HepG2 (cell line): ENCODE results near the gene DUSP9. TPM values are rescaled to one million over a fixed set of nuclear protein-coding genes. Genes with fewer than 3 reads are reported as not detected.
"Not testable (repeated sequence)": the region's sequence is repeated elsewhere in the genome, so short reads cannot be mapped to it uniquely, and the experiment has no call there.

ENCODE experiments used
- ATAC-seq: fragments of 200-7000 bp; cut with Tn5 transposase; 3 replicates; pipeline ENCODE4 v1.9.1; 2020; ENCODE audit warnings: mild to moderate bottlenecking, moderate library complexity
- BruUV-seq: library from RNA; stranded (reverse); fragments of 400-500 nt; replicated peaks from 2 replicates; lab custom pipeline; 2021; lab: Mats Ljungman, UMichigan
- CTCF ChIA-PET: fragments of 300-600 bp; formaldehyde crosslinking; extraction: SDS; loops from one replicate; lab custom pipeline; 2021; ENCODE audit warnings: low total read pairs, inconsistent platforms, low intra/inter-chr PET ratio; lab: Yijun Ruan, JAX
- POLR2A ChIA-PET: fragments of 350-600 bp; sonication (Branson Sonifier 250); formaldehyde crosslinking; loops from one replicate; lab custom pipeline; 2020; ENCODE audit warnings: antibody characterized with exemption, inconsistent platforms; lab: Yijun Ruan, JAX
- DNase-seq: peaks from one replicate; pipeline ENCODE4 v3.0.0-alpha.2; 2015; ENCODE audit warnings: low spot score
- FAIRE-seq: peaks from 3 replicates; lab custom pipeline; 2011; peaks lifted over from hg19 to GRCh38; lab: Jason Lieb, UNC
- H2AFZ ChIP-seq: one replicate; pipeline ENCODE4 v1.6.1; 2011; ENCODE audit warnings: low read length, inconsistent platforms
- H3K27ac ChIP-seq: fragments of 300-600 bp; 3 replicates; pipeline ENCODE4 v1.8.0; 2011; ENCODE audit warnings: mixed run types, mild to moderate bottlenecking, mixed read lengths, low read length, inconsistent platforms; ENCODE audit not compliant: insufficient read depth; ENCODE audit errors: extremely low read length
- H3K27me3 ChIP-seq, 2 experiments: fragments of 200-600 bp in 1 of 2; 2 replicates in 1 of 2; 3 replicates in 1 of 2; pipeline versions ENCODE4 v1.6.0 to v1.8.0; 2011; ENCODE audit warnings: low read length in 2 of 2, mild to moderate bottlenecking in 2 of 2, moderate library complexity in 2 of 2, inconsistent platforms in 1 of 2; ENCODE audit not compliant: insufficient read depth in 2 of 2, control insufficient read depth in 1 of 2
- H3K36me3 ChIP-seq, 2 experiments: fragments of 200-600 bp in 1 of 2; replicated peaks in 1 of 2; 2 replicates in 1 of 2; 3 replicates in 1 of 2; pipeline versions ENCODE4 v1.5.1 to v1.8.0; 2011; ENCODE audit warnings: low read length in 2 of 2, inconsistent platforms in 1 of 2; ENCODE audit not compliant: insufficient read depth in 2 of 2, control insufficient read depth in 1 of 2
- H3K4me1 ChIP-seq: 2 replicates; pipeline ENCODE4 v1.5.1; 2012; ENCODE audit warnings: low read length, inconsistent platforms; ENCODE audit not compliant: insufficient read depth
- H3K4me2 ChIP-seq: 2 replicates; pipeline ENCODE4 v1.6.0; 2011; ENCODE audit warnings: low read depth, low read length, inconsistent platforms
- H3K4me3 ChIP-seq, 3 experiments: fragments of 200-600 bp in 1 of 3; sonication (generic), shearing (Covaris generic) in 1 of 3; replicated peaks in 1 of 3; 2 replicates each; pipeline ENCODE4 v1.5.1; 2011 to 2016; ENCODE audit warnings: low read length in 3 of 3, inconsistent platforms in 2 of 3, low read depth in 2 of 3, mild to moderate bottlenecking in 2 of 3, control low read depth in 1 of 3, mixed read lengths in 1 of 3; ENCODE audit not compliant: insufficient read depth in 1 of 3
- H3K79me2 ChIP-seq: one replicate; pipeline ENCODE4 v1.6.1; 2011; ENCODE audit warnings: low read length, inconsistent platforms; ENCODE audit not compliant: insufficient read depth
- H3K9ac ChIP-seq: 2 replicates; pipeline ENCODE4 v1.6.0; 2011; ENCODE audit warnings: mild to moderate bottlenecking, low read depth, low read length, inconsistent platforms; ENCODE audit not compliant: insufficient read depth
- H3K9me3 ChIP-seq: 2 replicates; pipeline ENCODE4 v1.5.1; 2012; ENCODE audit warnings: mild to moderate bottlenecking, low read length
- H4K20me1 ChIP-seq: 2 replicates; pipeline ENCODE4 v1.6.0; 2011; ENCODE audit warnings: inconsistent platforms, mild to moderate bottlenecking, low read length, moderate library complexity; ENCODE audit not compliant: insufficient read depth
- HNF4A ChIP-seq: sonication (generic); formaldehyde crosslinking; IDR thresholded peaks from 2 replicates; pipeline ENCODE4 v1.4.0; 2020; ENCODE audit warnings: missing genetic modification reagents
- HNRNPL ChIP-seq: fragments of 200-400 bp; formaldehyde crosslinking; IDR thresholded peaks from 2 replicates; pipeline ENCODE4 v1.6.1; 2017; ENCODE audit warnings: mild to moderate bottlenecking, low read depth, low read length
- POLR2G ChIP-seq: fragments of 200-400 bp; formaldehyde crosslinking; IDR thresholded peaks from 2 replicates; pipeline ENCODE4 v1.6.1; 2018; ENCODE audit warnings: mild to moderate bottlenecking, low read depth, low read length, moderate library complexity
- SALL1 ChIP-seq: sonication (generic); formaldehyde crosslinking; IDR thresholded peaks from 2 replicates; pipeline ENCODE4 v1.8.0; 2022; ENCODE audit warnings: mild to moderate bottlenecking, missing genetic modification reagents
- WGBS: methylation state at CpG from one replicate; pipeline ENCODE4 v1.1.6; 2017; ENCODE audit warnings: low lambda C conversion rate; 5-methylcytosine and 5-hydroxymethylcytosine counted together
- in situ Hi-C: cut with HindIII; loops from 2 replicates; pipeline ENCODE4 v1.10.0; 2017; ENCODE audit warnings: low pct_unique_long_range_greater_than_20kb; ENCODE audit not compliant: extremely low pct_ligation_motif_present
- intact Hi-C: fragments of 100-400 bp; cut with micrococcal nuclease; formaldehyde crosslinking; loops from one replicate; pipeline ENCODE4 v1.10.0; 2022; ENCODE audit not compliant: unreplicated experiment
- polyA plus RNA-seq, 8 experiments: library from polyadenylated mRNA; depleted of rRNA in 3 of 8; stranded (reverse) in 7 of 8; unstranded in 1 of 8; fragments of >200 nt; fragmentation: Illumina TruSeq in 4 of 8; extraction: Trizol in 4 of 8; gene quantifications; 2 replicates each; pipeline versions ENCODE4 v1.2.1 to v1.2.3, GENCODE V29; 2011 to 2016; ENCODE audit warnings: low read depth in 4 of 8, missing spikeins in 1 of 8, mixed read lengths in 1 of 8; ENCODE audit not compliant: insufficient read depth in 1 of 8
- total RNA-seq, 5 experiments: library from RNA; depleted of rRNA; stranded (reverse); fragments of >200 nt; fragmentation: Illumina TruSeq; extraction: Trizol; gene quantifications; 2 replicates each; pipeline ENCODE4 v1.2.3, GENCODE V29; 2016; ENCODE audit warnings: low read depth in 1 of 5
- TF ChIP-seq, protein P1 (sequence below): sonication (generic); formaldehyde crosslinking; IDR thresholded peaks from 2 replicates; pipeline ENCODE4 v1.5.1; 2020; ENCODE audit warnings: mild to moderate bottlenecking, missing genetic modification reagents, moderate library complexity

DUSP9 gene
- total and polyA plus RNA-seq, 2 of the 13 experiments (the other 11 are each of a cell fraction or from before 2014, with no cell fraction given) = 235 to 435 TPM

DNA sequence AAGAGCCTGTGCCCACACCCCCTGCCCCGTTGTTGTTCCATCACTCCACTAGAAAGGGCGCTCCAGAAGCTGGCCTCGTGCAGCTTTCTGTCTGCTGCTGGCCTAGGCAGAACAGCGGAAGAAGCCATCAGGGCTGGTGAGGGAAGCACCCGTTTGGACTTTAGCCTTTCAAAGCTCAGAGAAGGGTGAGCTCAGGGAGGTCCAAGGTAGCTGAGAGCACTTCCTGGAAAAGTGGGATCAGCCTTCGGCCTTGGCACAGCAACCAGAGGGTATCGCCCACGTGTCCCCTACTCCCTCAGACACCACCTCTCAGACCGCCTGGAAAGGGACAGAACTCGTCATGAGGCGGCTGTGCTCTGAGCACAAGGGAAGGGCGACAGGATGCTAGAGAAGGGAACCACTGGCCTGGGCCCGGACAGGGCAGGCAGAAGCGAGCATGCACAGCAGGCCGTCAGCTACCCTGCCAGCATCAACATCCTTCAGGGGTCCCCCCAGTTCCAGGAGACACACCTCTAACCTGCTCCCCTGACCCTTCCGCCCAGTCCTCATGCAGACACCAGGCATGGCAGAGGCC is 52.3 kb downstream of the DUSP9 start:
- H3K4me2 ChIP-seq, BruUV-seq, DNase-seq, H3K27me3 ChIP-seq, H3K36me3 ChIP-seq, H3K79me2 ChIP-seq, H3K9ac ChIP-seq, FAIRE-seq, H3K9me3 ChIP-seq, CTCF ChIA-PET, H3K27ac ChIP-seq, intact Hi-C loops, in situ Hi-C loops, H3K4me3 ChIP-seq, H2AFZ ChIP-seq, H4K20me1 ChIP-seq: not testable (repeated sequence)
- peak; percentile 11 for ATAC-seq
- no CpG with 5 or more reads among the region's 16 CpGs for WGBS
- TF ChIP-seq POLR2G = peak; percentile 52; the same call in 1 of the 2 replicates
- 0 out of 2 replicates have a peak, but pooled peaks have one; percentile 21 for TF ChIP-seq SALL1 (CRISPR knock-in tag)
- TF ChIP-seq HNF4A = peak; percentile 10; the same call in 1 of the 2 replicates
- TF ChIP-seq, protein P1, sequence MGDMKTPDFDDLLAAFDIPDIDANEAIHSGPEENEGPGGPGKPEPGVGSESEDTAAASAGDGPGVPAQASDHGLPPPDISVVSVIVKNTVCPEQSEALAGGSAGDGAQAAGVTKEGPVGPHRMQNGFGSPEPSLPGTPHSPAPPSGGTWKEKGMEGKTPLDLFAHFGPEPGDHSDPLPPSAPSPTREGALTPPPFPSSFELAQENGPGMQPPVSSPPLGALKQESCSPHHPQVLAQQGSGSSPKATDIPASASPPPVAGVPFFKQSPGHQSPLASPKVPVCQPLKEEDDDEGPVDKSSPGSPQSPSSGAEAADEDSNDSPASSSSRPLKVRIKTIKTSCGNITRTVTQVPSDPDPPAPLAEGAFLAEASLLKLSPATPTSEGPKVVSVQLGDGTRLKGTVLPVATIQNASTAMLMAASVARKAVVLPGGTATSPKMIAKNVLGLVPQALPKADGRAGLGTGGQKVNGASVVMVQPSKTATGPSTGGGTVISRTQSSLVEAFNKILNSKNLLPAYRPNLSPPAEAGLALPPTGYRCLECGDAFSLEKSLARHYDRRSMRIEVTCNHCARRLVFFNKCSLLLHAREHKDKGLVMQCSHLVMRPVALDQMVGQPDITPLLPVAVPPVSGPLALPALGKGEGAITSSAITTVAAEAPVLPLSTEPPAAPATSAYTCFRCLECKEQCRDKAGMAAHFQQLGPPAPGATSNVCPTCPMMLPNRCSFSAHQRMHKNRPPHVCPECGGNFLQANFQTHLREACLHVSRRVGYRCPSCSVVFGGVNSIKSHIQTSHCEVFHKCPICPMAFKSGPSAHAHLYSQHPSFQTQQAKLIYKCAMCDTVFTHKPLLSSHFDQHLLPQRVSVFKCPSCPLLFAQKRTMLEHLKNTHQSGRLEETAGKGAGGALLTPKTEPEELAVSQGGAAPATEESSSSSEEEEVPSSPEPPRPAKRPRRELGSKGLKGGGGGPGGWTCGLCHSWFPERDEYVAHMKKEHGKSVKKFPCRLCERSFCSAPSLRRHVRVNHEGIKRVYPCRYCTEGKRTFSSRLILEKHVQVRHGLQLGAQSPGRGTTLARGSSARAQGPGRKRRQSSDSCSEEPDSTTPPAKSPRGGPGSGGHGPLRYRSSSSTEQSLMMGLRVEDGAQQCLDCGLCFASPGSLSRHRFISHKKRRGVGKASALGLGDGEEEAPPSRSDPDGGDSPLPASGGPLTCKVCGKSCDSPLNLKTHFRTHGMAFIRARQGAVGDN (CRISPR knock-in tag) = peak; percentile 27
- 0 out of 2 replicates have a peak, but pooled peaks have one; percentile 24 for TF ChIP-seq HNRNPL
- peaks cover 14% of the 10 kb centered on the region for H3K4me1 ChIP-seq
- POLR2A ChIA-PET = interaction anchor here (1.0 to 1.6 kb wide), 2 partner anchors 13 to 29 kb away, joined by 4 to 8 read pairs; partner anchors contain the start of gene SLC6A8
